ENCODE results near the gene XPNPEP2. TPM values are rescaled to one million over a fixed set of nuclear protein-coding genes. Genes with fewer than 3 reads are reported as not detected.

Gene XPNPEP2
- total and polyA plus RNA-seq, 2 experiments from 2014 or later, result 0.65 to 0.74 TPM

DNA sequence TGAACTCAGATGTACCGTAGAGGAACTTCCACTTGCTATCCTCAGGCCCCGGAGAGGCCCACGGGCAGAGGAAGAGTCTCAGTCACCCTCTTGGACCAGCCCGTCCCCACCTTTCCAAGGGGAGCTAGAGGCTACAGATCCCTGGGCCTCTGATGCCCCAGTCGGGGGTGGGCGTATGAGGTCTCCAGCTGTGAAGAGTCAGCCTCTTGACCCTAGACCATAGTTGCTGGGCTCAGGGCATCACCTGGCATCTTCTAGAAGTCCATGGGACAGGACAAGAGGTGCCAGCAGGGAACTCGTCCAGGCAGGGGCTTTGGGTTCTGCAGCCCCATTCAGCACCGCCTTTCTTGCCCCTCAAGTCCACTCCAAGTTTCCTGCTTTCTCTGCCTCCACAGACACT is 52.6 kb downstream of the XPNPEP2 start:
- H3K9me2 ChIP-seq (ENCODE audit: insufficient read depth), result no peaks in the 10 kb centered on the region
- H3K4me3 ChIP-seq, result no peak overlapping the region
- no peaks in the 10 kb centered on the region for H4K20me1 ChIP-seq (ENCODE audit: insufficient read depth)
- in situ Hi-C loops (cut with MboI), result no loop called here
- H3K4me2 ChIP-seq (ENCODE audit: unreplicated experiment), result no peak overlapping the region
- no peak for DNase-seq
- H3K4me1 ChIP-seq (ENCODE audit: insufficient read depth), result no peaks in the 10 kb centered on the region
- H3F3A ChIP-seq (ENCODE audit: insufficient read depth), result no peaks in the 10 kb centered on the region
- WGBS, 2 experiments (ENCODE audit: low coverage in 1 of 2, low lambda C conversion rate in 2 of 2, missing lambda C conversion rate in 2 of 2), result 79 to 83% methylated on average over 6 to 8 of the region's 8 CpGs
- H3K9me3 ChIP-seq (ENCODE audit: low read depth), result no peaks in the 10 kb centered on the region
- no peak overlapping the region for H3K9ac ChIP-seq
- H3K27ac ChIP-seq, result no peak overlapping the region
- H3K36me3 ChIP-seq (ENCODE audit: low read depth), result no peaks in the 10 kb centered on the region
- TF ChIP-seq EZH2 (IDR thresholded peaks at IDR 0.05; ENCODE audit: insufficient read depth, poor library complexity, severe bottlenecking), result no peak
- TF ChIP-seq EZH2phosphoT487 (IDR thresholded peaks at IDR 0.05; ENCODE audit: insufficient read depth, low read depth), result no peak
- H3K27me3 ChIP-seq (replicated peaks; ENCODE audit: insufficient read depth), result no peaks in the 10 kb centered on the region
- H2AFZ ChIP-seq, result no peak overlapping the region
- no peaks in the 10 kb centered on the region for H3K79me2 ChIP-seq (ENCODE audit: insufficient read depth)

DNA sequence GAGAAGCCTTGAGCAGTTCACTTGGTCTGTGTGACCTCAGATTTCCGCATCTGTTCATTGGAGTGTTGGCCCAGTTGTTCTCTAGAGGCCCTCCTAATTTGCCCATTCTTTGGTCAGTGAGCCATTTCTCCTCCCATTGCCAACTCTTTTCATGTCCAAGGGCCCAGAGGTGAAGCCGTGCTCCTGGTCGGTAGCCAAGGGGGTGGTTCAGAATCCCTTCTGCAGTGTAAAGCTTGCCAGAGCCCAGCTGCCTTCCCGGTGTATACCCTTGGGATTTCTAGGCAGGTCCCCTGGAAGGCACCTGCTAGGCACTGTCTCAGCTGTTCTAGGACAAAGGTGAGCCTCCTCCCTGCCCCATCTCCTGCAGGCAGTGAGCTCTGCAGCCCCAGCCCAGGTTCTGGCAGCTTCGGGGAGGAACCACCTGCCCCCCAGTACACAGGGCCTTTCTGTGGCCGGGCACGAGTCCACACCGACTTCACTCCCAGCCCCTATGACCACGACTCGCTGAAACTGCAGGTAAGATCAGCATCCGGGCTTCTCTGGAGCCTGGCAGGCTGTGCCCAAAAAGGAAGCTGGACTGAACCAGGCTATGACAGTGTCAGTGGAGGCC is 53.3 kb downstream of the XPNPEP2 start:
- DNase-seq, result no peak
- Histone ChIP-seq H3K36me3 (ENCODE audit: low read depth) (no peaks in the 10 kb centered on the region), H3F3A (ENCODE audit: insufficient read depth) (no peaks in the 10 kb centered on the region), H3K27me3 (replicated peaks; ENCODE audit: insufficient read depth) (no peaks in the 10 kb centered on the region), H3K9ac (no peak overlapping the region), H3K9me2 (ENCODE audit: insufficient read depth) (no peaks in the 10 kb centered on the region), H3K4me3 (no peak overlapping the region), H3K27ac (no peak overlapping the region), H3K9me3 (ENCODE audit: low read depth) (no peaks in the 10 kb centered on the region), H3K4me2 (ENCODE audit: unreplicated experiment) (no peak overlapping the region), H3K4me1 (ENCODE audit: insufficient read depth) (no peaks in the 10 kb centered on the region), H4K20me1 (ENCODE audit: insufficient read depth) (no peaks in the 10 kb centered on the region), H3K79me2 (ENCODE audit: insufficient read depth) (no peaks in the 10 kb centered on the region), H2AFZ (no peak overlapping the region)
- TF ChIP-seq EZH2phosphoT487 (IDR thresholded peaks at IDR 0.05; ENCODE audit: insufficient read depth, low read depth) (no peak), EZH2 (IDR thresholded peaks at IDR 0.05; ENCODE audit: insufficient read depth, poor library complexity, severe bottlenecking) (no peak)
- in situ Hi-C loops (cut with MboI), result no loop called here
- 74 to 77% methylated on average over 8 to 10 of the region's 11 CpGs for WGBS, 2 experiments (ENCODE audit: low coverage in 1 of 2, low lambda C conversion rate in 2 of 2, missing lambda C conversion rate in 2 of 2)

DNA sequence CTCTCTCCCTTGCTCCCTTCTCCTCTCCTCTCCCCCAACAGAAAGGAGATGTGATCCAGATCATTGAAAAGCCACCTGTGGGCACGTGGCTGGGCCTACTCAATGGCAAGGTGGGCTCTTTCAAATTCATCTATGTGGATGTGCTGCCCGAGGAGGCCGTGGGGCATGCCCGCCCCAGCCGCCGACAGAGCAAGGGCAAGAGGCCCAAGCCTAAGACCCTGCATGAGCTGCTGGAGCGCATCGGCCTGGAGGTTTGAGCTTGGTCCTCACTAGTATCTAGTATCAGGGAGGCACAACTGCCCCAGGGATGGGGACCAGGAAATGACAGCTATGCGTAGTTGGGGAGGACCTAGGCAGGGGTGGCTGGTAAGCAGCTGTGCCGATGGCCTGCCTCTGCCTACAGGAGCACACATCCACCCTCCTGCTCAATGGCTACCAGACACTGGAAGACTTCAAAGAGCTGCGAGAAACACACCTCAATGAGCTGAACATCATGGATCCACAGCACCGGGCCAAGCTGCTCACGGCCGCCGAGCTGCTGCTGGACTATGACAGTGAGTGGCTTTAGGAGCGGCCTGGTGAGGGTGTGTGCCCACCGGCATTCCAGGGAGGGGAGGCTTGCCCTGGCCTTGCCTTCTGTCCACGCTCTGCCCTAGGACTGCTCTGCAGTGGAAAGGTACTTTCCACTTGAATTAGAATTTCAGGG is 54.0 kb downstream of the XPNPEP2 start:
- in situ Hi-C loops (cut with MboI), result no loop called here
- Histone ChIP-seq H3K27me3 (replicated peaks; ENCODE audit: insufficient read depth) (no peaks in the 10 kb centered on the region), H3K4me3 (no peak overlapping the region), H2AFZ (no peak overlapping the region), H3F3A (ENCODE audit: insufficient read depth) (no peaks in the 10 kb centered on the region), H4K20me1 (ENCODE audit: insufficient read depth) (no peaks in the 10 kb centered on the region), H3K4me2 (ENCODE audit: unreplicated experiment) (no peak overlapping the region), H3K27ac (no peak overlapping the region), H3K4me1 (ENCODE audit: insufficient read depth) (no peaks in the 10 kb centered on the region), H3K9me2 (ENCODE audit: insufficient read depth) (no peaks in the 10 kb centered on the region), H3K79me2 (ENCODE audit: insufficient read depth) (no peaks in the 10 kb centered on the region), H3K36me3 (ENCODE audit: low read depth) (no peaks in the 10 kb centered on the region), H3K9me3 (ENCODE audit: low read depth) (no peaks in the 10 kb centered on the region), H3K9ac (no peak overlapping the region)
- WGBS, 2 experiments (ENCODE audit: low coverage in 1 of 2, low lambda C conversion rate in 2 of 2, missing lambda C conversion rate in 2 of 2), result 73 to 81% methylated on average over 13 to 17 of the region's 18 CpGs
- no peak for DNase-seq
- TF ChIP-seq EZH2 (IDR thresholded peaks at IDR 0.05; ENCODE audit: insufficient read depth, poor library complexity, severe bottlenecking) (no peak), EZH2phosphoT487 (IDR thresholded peaks at IDR 0.05; ENCODE audit: insufficient read depth, low read depth) (no peak)

DNA sequence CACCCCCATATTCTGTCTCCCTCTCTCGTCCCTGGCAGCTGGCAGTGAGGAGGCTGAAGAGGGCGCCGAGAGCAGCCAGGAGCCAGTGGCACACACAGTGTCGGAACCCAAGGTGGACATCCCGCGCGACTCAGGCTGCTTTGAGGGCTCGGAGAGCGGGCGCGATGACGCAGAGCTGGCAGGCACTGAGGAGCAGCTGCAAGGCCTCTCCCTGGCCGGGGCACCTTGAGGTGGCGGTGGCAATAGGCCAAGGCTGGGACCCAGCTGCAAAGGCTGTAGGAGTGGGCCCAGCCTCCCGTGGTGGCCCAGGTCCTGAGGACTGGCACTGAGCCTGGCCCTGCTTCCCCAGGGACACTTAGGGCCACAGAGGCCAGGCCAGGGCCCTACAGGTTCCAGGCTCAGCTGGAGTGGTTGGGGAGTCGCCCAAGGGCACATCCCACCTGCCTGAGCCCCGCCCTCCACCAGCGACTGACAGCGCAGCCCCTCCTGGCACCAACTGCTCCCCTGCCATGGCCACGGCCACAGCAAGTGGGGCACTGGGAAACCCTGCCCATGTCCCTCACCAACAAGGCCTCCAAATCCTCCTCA is 54.9 kb downstream of the XPNPEP2 start:
- TF ChIP-seq EZH2phosphoT487 (IDR thresholded peaks at IDR 0.05; ENCODE audit: insufficient read depth, low read depth), result no peak
- H3K36me3 ChIP-seq (ENCODE audit: low read depth), result no peaks in the 10 kb centered on the region
- no peak for DNase-seq
- H3K27ac ChIP-seq, result no peak overlapping the region
- H3K4me2 ChIP-seq (ENCODE audit: unreplicated experiment), result no peak overlapping the region
- H3K9ac ChIP-seq, result no peak overlapping the region
- no peaks in the 10 kb centered on the region for H3K9me2 ChIP-seq (ENCODE audit: insufficient read depth)
- H4K20me1 ChIP-seq (ENCODE audit: insufficient read depth), result no peaks in the 10 kb centered on the region
- no peak overlapping the region for H2AFZ ChIP-seq
- no peaks in the 10 kb centered on the region for H3F3A ChIP-seq (ENCODE audit: insufficient read depth)
- H3K4me1 ChIP-seq (ENCODE audit: insufficient read depth), result no peaks in the 10 kb centered on the region
- H3K27me3 ChIP-seq (replicated peaks; ENCODE audit: insufficient read depth), result no peaks in the 10 kb centered on the region
- no peak overlapping the region for H3K4me3 ChIP-seq
- in situ Hi-C loops (cut with MboI), result no loop called here
- no peaks in the 10 kb centered on the region for H3K79me2 ChIP-seq (ENCODE audit: insufficient read depth)
- 87 to 100% methylated on average over 6 to 18 of the region's 20 CpGs for WGBS, 2 experiments (ENCODE audit: low coverage in 1 of 2, low lambda C conversion rate in 2 of 2, missing lambda C conversion rate in 2 of 2)
- no peaks in the 10 kb centered on the region for H3K9me3 ChIP-seq (ENCODE audit: low read depth)
